Urothelium cell line (cell line): ENCODE results near the gene TMPRSS6.
A peak's percentile ranks its signal among the peaks of the same experiment; 100 is the strongest.

ENCODE experiments used
- DNase-seq: peaks from one replicate; pipeline ENCODE4 v3.0.0; 2011; ENCODE audit warnings: low spot score, mixed read lengths
- FAIRE-seq: peaks from 2 replicates; lab custom pipeline; 2011; peaks lifted over from hg19 to GRCh38; lab: Jason Lieb, UNC

TMPRSS6 gene

DNA sequence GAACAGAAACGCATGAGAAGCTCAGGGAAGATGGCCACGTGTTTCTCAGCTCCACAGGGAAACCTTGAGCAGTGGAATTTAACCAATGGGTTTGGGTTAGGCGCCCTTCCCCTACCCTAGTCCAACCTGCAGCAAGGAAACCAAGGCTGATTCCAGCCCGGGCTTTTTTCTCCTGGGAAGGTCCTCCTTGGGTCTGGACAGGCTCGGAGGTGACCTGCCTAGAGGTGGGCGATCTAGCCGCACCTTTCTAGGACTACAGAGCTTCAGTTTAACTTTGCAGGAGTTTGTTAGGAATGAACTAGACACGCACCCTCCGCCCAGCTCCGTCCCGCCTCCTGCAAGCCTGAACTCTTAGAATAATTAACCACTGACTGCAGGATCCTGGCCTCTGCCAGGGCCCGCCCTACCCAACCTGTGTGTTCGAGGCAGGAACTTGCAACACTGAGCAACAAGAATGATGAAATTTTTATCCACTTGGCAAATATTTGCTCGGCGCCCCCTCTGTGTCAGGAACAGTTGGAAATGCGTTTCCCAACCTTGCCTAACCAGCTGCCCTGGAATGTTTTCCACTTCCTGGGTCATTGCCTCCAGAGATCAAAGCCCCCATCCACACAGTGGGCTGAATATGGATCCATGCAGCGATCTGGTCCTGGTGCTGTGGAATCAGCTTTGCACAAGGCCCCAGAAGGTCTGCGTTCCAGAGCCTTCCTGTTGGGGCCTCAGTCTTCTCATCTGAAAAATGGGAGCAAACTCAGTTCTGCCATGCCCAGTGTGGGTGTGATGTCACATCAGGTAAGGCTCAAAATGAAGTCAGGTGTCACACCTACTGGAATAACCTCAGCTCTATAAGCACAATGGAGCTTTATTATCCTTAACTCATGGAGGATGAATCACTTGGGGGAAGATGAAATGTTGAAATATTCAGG is 76.7 kb downstream of the TMPRSS6 start:
- DNase-seq (no peak), FAIRE-seq (no peak)

DNA sequence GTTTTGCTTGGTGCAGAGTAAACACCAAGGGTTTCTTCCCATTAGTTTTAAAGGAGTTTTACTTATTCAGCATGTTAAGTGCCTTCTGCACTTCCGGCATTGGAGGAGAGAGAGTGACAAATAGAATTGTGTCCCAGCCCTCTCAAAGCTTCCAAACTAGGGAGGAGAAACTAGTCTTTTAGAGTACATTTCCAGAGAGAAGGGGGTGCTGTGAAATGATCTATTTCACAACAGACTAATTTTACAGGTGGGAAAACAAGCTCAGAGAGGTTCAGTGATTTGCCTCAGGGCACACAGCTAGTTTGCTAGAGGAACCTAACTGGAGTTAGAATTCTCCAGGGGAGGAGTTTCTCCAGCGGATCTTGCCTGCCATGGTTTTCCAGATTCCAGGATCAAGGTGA is 77.4 kb downstream of the TMPRSS6 start:
- FAIRE-seq (no peak), DNase-seq (no peak)

DNA sequence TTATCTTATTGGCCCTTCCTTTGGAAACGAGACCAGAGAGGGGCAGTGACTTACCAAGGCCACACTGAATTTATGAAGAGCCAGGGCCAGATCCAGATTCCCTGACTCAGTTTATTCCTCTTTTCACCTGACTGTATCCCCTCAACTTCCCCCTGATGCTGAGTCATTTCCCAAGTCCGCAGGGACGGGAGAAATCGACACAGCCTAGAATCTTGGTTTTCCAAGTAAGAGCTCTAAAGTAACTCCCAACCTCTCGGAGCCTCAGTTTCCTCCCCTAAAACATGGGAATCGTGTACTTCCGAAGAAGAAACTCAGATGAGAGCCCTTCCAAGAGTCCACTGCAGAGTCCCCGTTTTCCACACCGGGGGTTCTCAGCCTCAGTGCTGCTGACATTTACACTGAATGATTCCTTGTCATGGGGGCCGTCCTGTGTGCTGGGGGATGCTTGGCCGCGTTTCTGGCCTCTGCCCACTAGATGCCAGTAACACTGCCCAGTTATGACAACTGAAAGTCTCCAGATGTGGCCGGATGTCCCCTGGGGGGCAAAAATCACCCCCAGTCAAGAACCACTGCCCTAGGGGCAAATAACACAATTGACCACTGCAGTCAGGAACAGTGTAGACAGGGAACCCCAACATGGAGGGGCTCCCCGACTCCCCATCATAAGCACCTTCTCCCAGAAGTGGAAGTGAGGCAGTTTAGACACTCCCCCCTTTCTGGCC is 78.8 kb downstream of the TMPRSS6 start:
- no peak for FAIRE-seq
- no peak for DNase-seq

DNA sequence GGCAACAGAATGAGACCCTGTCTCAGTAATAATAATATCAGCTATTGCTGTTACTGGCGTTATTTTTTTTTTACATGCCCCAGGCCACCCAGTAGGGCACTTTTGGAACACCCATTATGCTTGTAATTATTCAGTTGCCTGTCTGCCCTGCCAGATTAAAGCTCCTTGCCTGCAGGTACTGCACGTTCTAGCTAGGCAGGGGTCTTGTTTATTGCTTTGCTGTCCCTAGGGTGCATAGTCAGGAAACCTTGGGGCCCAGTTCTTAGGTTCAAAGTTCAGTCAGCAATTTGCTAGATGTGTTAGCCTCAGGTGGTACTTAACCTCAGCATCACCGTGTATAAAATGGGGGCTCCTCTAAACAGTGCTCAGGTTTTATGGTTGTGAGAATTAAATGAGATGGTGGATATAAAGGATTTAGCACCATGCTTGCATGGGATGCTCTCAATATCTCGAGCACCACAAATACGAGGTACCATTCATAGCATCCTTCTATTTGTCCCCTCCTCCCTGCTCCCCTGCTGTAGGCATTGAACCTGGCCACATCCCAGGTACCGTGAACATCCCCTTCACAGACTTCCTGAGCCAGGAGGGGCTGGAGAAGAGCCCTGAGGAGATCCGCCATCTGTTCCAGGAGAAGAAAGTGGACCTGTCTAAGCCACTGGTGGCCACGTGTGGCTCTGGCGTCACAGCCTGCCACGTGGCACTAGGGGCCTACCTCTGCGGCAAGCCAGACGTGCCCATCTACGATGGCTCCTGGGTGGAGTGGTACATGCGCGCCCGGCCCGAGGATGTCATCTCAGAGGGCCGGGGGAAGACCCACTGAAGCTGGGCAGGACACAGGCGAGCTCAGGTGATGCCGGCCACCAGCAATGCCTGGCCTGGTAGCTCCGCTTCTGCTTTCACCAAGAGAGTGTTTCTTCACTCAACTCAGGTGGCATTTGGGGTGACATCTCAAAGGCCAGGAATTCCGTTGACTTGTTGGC is 80.5 kb downstream of the TMPRSS6 start:
- peak; percentile 77 for FAIRE-seq
- DNase-seq: no peak

DNA sequence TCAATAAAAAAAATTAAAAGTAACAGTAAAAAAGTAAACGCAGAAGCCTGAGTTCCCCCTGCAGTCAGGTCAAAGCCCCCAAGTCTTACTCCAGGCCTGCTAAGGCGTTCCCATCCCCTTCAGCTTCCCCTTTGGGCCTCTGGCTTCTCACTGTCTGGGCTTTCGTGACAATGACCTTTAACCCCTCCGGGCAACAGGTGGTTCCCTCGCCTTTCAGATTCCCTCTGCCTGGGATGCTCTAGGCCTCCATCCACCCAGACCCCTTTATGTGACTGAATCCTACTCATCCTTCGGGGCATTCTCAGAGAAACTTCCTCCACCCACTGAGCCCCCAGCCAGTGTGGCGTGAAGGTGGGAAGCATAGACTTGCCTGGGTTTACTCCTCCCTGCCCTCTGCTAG is 82.0 kb downstream of the TMPRSS6 start:
- FAIRE-seq (no peak), DNase-seq (no peak)

DNA sequence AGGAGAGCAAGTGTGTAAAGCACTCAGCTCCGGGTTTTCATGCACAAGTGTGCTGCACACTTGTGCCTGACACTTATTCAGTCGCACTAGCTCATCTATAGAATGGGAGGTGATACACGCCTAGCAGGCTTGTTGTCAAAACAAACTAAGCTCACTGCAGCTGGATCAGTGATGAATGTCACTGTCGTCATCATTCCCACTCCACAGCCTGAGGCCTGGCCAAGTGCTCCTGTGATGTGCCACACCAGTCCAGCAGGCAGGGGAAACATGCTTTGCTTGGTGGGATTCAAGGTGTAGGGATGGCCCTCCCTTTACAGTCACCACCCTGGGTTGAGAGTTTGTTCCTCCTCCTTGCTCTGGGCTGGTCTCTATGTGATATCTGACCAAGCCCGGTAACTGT is 83.2 kb downstream of the TMPRSS6 start:
- FAIRE-seq: peak; percentile 73

DNA sequence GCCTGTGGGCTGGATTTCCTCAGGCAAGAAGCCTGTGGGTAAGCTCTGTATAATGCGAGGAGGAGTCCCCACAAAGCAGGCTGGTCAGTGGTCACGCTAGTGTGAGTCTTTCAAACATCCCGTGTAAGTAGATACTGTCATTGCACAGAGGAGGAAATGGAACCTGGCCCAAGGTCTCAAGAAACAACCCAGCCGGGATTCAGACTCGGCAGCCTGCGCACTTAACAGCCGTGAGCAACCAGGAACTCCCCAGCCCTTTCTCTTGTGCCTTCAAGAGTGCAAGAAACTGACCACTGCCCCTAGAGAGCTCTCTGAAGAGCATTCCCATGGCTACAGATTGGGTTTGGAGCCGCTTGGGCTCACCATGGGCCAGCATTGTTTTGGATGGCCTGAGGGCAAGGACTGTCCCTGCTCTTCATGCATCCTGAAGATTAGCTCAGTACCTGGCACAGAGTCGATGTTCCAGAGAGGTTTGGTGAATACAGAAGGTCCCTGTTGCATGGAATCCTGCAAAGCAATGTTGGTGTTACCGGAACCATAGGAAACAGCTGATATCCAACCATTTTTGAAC is 83.9 kb downstream of the TMPRSS6 start:
- FAIRE-seq (no peak), DNase-seq (no peak)

More for the DNA sequence above, 83.2 kb downstream of the TMPRSS6 start:
- no peak for DNase-seq

DNA sequence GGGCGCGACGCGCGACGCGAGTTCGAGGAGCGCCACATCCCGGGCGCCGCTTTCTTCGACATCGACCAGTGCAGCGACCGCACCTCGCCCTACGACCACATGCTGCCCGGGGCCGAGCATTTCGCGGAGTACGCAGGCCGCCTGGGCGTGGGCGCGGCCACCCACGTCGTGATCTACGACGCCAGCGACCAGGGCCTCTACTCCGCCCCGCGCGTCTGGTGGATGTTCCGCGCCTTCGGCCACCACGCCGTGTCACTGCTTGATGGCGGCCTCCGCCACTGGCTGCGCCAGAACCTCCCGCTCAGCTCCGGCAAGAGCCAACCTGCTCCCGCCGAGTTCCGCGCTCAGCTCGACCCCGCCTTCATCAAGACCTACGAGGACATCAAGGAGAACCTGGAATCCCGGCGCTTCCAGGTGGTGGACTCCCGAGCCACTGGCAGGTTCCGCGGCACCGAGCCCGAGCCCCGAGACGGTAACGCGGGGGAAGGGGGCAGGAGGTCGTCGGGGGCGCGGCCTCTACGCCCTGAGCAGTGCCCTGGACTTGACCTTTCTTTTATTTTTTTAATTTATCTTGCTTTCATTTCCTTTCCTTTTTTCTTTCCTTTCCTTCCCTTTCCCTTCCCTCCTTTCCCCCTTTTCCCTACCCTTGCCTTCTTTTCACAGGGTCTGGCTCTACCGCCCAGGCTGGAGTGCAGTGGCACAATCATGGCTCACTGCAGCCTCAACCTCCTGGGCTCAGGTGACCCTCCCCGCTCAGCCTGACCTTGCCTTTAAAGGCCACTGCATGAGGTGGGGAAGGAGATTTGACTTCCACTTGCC is 85.0 kb downstream of the TMPRSS6 start:
- DNase-seq: no peak
- no peak for FAIRE-seq

DNA sequence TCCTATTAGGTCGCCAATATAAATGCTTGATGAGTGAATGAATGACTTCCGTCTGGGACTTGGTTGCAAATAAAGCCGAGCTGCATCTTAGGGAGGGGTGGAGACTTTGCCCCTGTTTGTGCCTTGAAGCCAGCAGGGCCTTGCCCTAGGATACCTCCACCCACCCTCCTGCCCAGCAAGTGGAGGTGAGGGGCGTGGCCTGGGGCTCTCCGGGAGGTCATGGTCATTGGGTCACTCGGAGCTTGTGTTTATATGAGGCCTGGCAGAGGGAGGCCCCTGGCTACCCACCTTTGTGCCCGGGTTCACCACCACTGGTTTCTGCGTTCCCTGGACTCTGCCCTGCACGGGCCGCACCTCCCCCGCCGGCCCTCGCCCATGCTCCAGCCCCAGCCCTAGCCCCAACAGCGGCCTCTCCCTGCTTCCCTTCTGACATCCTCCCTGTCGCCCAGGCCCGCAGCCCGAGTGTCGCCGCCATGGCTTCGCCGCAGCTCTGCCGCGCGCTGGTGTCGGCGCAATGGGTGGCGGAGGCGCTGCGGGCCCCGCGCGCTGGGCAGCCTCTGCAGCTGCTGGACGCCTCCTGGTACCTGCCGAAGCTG is 85.7 kb downstream of the TMPRSS6 start:
- DNase-seq: no peak
- no peak for FAIRE-seq

DNA sequence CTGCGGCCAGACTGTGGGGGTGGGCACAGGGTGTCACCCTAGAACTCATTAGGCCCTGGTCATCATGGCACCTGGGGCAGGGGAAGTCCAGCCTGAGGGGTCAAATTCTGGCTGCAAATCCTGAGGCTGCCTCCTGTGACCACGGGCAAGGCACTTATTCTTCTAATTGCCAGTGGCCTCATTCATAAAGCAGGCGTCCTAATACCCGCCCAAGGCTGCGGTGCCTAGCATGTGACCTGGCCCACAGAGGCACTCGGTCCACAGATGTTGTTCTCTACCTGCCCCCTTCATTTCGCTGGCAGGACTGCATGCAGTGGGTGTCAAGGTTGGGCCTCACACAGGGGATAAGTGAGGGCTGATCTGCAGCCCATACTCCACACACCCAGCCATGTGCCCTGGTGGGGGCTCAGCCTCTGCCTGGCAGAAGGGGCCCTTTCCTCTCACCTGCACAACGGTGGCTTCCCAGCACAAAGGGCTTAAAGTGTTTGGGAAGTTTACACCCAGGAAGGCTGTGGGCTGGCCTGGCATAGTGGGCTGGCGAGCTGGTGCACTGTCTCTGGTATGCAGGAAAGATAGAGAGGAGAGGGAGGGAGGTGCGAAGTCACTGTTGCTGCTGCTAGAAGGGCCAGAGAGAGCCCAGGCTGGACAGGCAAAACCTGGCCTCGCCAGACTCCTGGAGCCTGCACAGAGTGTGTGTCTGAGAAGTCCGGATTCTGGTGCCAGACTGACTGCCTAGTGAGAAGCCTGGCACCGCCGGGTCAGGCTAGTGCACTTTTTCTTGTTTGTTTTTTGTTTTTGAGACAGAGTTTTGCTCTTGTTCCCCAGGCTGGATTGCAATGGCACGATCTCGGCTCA is 86.8 kb downstream of the TMPRSS6 start:
- FAIRE-seq (no peak), DNase-seq (no peak)

DNA sequence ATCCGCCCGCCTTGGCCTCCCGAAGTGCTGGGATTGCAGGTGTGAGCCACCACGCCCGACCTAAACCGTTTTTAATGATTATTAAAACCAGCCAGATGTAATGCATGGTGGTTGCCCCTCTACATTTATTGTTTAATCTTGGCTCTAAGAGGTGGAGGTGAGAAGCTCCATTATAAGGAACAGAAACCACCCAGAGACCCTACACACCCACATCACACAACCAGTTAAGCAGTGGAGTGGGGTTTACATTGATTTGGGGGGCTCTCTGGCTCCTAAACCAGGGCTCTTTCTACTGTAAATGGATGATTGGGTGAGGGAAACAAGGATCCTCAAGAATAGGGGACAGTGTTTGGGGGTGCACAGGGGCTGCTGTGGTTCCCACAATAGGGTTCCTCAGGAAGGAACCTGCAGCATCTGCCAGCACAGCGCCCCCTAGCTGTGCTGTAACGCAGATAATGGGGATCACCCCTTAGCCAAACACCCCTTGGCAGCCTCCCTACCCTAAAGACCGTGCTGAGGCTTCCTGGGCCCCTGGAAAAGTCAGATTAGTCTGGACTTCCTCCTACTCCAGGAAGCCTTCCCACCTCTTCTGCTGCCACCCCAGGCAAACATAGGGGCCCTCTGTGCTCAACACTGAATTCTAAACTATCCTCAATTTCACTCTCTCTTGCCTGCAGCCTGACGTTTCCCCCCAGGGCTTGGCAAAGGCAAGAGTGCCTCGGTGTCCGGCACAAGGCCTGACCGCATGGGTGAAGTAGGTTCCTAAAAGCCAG is 87.6 kb downstream of the TMPRSS6 start:
- peak; percentile 56 for DNase-seq
- no peak for FAIRE-seq

DNA sequence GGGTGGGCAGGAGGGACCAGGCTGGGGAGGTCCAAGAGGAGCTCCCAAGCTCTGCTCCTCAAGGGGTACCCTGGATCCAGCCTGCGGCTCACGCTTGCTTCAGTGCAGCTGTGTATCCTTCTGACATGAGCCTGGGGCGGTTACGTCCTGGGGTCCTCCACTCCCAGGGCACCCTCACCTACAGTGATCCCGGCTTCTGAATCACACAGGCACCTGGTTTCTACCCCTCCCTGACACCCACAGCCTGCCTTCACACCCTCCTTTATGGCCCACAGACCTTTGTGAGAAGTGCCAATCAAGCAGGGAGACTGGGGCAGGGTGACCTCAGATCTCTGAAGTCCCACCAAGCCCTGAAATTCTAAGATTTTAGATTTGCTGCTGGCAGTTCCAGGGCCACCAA is 88.5 kb downstream of the TMPRSS6 start:
- DNase-seq: no peak
- no peak for FAIRE-seq

DNA sequence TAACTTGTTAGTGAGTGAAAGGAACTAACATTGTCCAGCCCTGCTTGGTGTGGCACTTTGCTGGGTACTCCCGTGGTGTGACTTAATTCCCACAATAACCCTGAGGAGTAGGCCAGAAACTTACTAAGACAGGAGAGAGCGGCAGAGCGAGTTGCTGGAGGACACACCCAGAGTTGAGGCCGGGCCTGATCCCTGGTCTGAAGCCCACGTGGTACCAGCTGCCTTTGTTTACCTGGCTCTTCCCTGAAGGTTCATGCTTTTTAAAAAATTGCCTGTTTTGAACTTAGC is 89.4 kb downstream of the TMPRSS6 start:
- DNase-seq (peak; percentile 59), FAIRE-seq (peak; percentile 88)

DNA sequence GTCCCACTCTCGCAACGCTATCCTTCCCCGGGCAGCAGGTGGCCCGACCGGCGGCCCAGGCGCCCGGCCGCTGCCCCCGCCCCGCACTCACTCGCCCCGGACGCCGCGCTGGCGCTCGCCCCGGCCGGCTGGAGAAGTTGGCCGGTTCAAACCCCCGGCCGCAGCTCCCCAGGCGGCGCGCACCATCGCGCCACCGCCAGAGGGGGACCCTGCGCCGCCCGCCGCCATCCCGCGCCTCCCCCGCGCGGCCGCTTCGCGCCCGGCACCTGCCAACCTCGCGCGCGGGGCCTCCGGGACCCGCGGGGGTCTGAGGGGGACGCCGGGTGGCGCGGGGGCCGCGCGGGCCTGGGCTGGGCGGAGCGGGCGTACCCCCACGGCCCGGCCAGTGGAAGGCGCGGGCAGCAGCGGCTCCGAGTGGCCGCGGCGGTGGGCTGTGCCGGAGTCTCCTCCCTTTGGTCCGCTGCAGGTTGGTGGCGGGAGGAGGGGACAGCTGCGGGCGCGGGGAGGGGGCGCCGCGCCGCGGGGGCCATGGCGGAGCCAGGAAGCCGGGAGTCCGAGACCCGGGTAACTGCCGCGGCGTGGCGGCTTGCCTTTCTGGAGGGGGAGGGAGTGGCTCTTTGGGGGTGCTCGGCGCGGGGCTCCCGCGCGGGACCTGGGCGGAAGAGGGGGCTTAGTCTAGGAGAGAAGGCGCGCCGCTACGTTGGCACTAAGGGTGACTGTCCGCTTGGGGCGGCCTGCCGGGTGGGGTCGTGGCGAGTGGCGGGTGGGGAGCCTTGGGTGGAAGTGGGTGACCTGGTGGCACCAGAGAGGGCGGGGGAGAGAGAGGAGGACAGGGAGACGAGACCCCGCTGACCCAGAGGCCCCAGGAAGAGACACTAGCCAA is 90.0 kb downstream of the TMPRSS6 start, which contains the start of the genes MPST and TST:
Gene MPST (plus strand): TSS at position 434 of the 883 bp plus-strand sequence. CDS start 95 bp downstream, at position 529.
Gene TST (minus strand): TSS at position 139 of the 883 bp plus-strand sequence. CDS start 715 bp downstream, outside the sequence.
- FAIRE-seq (peak; percentile 70), DNase-seq (peak; percentile 95)

DNA sequence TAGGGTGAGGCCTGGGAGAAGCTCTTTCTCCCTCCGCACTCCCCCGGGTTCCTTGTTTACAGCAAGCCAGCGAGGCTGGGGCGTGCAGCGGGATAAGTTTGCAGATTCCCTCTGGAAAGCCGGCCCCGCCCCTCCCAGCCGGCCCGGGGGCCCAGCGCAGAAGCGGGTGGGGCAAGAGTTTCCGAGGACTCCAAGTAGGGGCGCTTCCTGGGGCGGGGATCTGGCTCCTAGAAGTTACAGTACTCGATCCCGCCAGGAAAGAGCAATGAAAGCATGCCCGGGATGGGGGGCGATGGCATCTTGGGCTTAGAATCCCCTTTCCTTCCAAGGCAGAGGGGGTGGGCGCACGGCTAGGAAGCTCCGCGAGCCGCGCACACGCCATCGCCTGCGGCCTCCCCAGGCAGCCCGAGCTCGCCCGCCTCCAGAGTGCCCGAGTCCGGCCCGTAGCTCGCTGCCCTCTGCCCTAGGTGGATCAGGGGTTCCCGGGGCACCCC is 90.7 kb downstream of the TMPRSS6 start:
- peak; percentile 60 for DNase-seq
- FAIRE-seq: peak; percentile 32

DNA sequence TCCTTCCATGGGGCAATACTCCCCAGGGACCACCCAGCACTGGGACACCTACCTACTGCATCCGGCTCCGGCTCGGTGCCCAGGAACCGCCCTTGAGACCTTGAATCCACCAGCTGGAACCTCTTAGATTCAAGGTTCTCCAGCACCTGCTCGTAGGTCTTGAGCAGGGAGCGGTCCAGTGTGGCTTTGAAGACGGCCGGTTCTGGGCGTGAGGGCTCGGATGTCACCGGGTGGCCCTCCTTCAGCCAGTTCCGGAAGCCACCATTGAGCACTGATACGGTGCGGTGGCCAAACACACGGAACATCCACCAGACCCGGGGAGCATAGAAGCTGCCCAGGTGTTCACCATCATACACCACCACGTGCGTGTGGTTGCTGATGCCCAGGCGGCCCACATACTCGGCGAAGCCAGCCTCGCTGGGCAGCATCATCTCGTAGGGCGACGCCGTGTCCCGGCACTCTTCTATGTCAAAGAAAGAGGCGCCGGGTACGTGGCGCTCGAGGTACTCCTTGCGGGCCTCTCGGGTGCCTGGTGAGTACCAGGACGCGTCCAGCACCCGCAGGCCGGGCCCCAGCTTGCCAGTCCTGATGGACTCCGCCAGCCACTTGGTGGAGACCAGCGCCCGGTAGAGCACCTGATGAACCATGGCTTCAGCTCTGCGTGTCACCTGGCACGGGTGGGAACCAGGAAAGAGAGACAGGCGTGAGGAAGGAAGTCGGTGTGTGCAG is 91.3 kb downstream of the TMPRSS6 start:
- no peak for FAIRE-seq
- no peak for DNase-seq
